ENCODE data around the gene ASCC1.
"Not testable (repeated sequence)": the region's sequence is repeated elsewhere in the genome, so short reads cannot be mapped to it uniquely, and the experiment has no call there.

Gene ASCC1

DNA sequence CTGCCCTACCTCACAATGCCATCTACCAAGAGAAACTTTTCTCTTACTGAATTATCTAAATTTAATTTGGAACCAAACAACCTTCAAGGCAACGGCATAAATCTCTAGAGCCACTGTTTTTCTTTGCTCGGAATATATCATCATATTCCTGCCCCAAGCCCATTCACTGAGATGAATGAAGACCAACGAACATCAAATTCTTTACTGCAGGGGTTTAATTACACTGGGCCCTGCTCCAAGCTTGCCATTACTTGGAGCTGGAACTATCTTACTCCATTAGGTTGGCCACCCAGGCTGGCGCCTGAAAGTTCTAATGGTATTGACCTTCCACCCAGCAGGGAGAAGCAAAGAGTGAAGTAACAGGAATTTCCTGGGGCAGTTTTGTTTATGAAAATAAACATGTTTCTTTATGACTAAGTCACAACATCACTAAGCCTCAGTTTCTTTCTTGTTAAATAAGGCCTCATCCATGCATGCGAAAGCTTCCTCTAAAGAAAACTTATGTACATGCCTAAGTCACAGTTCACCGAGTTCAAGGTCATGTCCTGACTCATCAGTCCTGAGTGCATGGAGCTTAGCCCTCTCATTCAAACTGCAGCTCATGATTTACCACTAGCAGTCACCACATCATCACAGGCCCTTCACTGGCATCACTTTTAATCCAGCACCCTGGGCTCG, 42.3 kb downstream of the ASCC1 start:
- DNase-seq (ENCODE audit: extremely low read depth in 1 of 2, low read depth in 1 of 2) = no peak

DNA sequence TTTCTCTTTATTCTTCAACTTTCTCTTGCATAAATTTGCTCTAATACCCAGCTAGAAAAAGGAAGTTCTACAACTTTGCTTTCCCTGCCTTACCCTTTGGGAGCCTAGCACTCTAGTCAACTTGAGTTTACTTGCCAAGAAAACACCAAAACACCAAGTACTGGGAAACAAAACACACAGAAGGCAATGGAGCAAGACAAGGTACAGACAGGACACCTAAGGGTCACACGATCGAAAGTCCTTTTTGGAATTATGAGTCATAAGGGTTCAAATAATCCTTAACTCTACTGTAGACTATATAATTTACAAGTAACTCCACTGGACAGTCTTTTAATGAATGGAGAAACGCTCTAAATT, 42.8 kb downstream of the ASCC1 start:
- DNase-seq (ENCODE audit: extremely low read depth in 1 of 2, low read depth in 1 of 2) = no peak

DNA sequence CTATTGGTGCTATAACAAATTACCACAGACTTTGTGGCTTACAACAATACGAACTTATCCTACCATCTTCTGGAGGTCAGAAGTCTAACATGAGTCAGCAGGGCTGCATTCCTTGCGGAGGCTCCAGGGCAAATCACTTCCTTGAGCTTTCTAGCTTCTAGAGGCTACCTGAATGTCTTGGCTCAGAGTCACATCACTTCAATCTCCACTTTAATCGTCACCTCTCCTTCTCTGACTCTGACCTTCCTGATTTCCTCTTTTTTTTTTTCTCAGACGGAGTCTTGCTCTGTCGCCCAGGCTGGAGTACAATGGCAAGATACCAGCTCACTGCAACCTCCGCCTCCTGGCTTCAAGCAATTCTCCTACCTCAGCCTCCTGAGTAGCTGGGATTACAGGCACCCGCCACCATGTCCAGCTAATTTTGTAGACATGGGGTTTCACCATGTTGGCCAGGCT, 44.9 kb downstream of the ASCC1 start:
- DNase-seq (ENCODE audit: extremely low read depth in 1 of 2, low read depth in 1 of 2) = no peak

DNA sequence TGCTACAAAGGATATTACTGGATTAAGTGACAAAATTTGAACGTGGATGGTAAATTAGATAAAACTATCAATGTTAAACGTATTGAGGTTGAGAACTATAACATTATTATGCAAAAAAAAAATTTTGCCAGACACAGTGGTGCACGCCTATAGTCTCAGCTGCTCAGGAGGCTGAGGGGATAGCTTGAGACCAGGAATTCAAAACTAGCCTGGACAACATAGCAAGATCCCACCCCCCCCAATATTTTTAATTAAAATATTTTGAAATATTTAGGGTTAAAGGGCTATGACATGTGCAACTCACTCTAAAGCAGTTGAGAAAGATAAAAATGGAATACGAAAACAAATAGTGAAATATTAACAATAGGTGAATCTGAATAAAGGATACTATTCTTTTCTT, 45.3 kb downstream of the ASCC1 start:
- no peak for DNase-seq (ENCODE audit: extremely low read depth in 1 of 2, low read depth in 1 of 2)

DNA sequence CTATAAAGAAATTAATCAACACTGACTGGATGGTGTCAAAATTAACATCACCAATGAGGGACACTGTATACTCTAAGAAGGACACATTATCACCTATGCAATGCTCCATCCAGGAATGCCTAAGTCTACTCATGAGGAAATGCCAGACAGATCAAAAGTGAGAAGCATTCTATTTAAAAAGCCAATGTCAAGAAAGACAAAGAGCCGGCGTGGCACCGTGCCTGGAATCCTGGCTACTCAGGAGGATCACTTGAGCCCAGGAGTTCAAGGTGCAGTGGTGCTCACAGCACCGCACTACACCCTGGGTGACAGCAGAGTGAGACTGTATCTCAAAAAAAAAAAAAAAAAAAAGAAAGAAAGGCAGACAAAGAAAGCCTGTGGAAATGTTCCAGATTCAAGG, 45.8 kb downstream of the ASCC1 start:
- no peak for DNase-seq (ENCODE audit: extremely low read depth in 1 of 2, low read depth in 1 of 2)

DNA sequence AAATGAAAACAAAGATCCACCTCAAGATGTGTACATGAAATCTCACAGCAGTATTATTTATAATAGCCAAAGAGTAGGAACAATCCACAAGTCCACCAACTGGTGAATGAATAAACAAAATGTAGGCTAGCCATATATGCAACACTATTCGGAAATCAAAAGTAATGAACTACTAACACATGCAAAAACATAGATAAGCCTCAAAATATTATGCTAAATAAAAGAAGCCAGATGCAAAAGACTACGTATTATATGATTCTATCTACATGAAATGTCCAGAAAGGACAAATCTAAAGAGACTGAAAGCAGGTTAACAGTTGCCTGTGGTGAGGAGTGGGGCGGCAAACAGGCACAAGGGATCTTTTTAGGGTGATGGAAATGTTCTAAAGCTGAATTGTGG, 49.0 kb downstream of the ASCC1 start:
- no peak for DNase-seq (ENCODE audit: extremely low read depth in 1 of 2, low read depth in 1 of 2)

DNA sequence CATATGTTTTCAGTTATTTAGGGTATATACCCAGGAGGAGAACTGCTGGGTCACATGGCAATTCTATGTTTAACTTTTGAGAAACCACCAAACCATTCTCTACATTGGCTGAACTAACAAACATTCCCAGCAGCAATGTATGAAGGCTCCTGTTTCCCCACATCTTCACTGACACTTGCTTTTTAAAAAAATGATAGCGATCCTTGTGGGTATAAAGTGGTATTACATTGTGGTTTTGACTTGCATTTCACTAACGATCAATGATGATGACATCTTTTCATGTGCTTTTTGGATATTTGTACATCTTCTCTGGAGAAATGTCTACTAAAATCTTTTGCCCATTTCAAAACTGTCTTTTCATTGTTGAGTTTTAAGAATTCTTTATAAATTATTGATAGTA, 51.5 kb downstream of the ASCC1 start:
- no peak for DNase-seq (ENCODE audit: extremely low read depth in 1 of 2, low read depth in 1 of 2)

DNA sequence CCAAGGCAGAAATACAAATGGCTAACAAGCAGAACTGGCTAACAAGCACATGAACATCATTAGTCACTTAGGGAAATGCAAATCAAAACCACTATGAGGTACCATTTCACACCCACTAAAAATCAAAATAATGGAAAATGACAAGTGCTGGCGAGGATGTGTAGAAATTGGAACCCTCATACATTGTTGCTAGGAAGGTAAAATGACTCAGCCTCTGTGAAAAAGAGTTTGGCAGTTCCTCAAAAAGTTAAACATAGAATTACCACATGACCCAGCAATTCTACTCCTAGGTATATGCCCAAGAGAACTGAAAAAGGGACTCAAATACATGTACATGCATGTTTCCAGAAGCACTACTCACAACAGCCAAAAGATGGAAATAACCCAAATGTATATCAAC, 53.1 kb downstream of the ASCC1 start:
- no peak for DNase-seq (ENCODE audit: extremely low read depth in 1 of 2, low read depth in 1 of 2)

DNA sequence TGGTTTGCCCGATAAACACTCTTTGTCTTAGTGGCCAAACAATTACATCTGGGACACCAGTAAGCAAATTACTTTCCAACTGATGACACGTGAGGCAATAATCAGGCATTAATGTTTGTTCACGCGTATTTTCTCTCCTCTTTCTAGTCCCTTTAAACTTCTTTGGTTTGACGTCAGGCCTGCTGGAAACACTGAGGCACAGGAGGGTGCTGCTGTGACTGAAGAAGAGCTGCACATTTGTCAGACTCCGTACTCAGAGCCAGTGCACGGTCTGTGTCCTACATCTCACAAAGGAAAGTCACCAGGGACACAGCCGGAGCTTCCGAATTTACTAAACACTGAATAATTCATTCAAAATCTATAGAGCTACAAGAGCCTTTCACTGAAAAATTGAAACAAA, 57.9 kb downstream of the ASCC1 start:
- no peak for DNase-seq (ENCODE audit: extremely low read depth in 1 of 2, low read depth in 1 of 2)

DNA sequence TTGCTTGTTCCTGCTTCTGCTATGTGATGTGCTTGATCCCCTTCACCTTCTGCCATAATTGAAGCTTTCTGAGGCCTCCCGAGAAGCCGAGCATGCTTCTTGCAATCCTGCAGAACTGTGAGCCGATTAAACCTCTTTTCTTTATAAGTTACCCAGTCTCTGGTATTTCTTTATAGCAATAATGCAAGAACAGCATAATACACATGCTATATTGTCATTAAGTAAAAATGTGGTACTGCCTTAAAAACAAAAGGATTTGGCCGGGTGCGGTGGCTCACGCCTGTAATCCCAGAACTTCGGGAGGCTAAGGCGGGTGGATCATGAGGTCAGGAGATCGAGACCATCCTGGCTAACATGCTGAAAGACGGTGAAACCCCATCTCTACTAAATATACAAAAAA, 59.9 kb downstream of the ASCC1 start:
- DNase-seq (ENCODE audit: extremely low read depth in 1 of 2, low read depth in 1 of 2) = no peak

DNA sequence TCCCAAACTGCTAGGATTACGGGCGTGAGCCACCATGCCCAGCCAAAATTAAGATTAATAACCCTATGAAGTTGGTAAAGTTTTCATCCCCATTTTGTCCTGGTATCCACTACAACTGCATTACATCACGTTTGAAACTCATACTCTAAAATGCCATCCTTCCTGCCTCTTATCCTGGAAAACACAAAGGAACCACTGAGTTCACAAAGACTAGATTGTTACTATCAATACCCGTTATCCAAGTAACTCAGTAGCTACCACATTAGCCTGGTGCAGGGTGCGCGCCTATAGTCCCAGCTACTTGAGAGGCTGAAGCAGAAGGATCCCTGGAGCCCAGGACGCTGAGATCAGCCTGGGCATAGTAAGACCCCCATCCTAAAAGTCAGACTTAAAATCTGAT, 63.8 kb downstream of the ASCC1 start:
- no peak for DNase-seq (ENCODE audit: extremely low read depth in 1 of 2, low read depth in 1 of 2)

DNA sequence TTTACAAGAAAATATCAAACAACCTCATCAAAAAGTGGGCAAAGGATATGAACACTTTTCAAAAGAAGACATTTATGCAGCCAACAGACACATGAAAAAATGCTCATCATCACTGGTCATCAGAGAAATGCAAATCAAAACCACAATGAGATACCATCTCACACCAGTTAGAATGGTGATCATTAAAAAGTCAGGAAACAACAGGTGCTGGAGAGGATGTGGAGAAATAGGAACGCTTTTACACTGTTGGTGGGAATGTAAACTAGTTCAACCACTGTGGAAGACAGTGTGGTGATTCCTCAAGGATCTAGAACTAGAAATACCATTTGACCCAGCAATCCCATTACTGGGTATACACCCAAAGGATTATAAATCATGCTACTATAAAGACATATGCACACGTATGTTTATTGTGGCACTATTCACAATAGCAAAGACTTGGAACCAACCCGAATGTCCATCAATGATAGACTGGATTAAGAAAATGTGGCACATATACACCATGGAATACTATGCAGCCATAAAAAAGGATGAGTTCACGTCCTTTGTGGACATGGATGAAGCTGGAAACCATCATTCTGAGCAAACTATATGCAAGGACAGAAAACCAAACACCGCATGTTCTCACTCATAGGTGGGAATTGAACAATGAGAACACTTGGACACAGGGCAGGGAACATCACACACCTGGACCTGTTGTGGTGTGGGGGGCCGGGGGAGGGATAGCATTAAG, 65.2 kb downstream of the ASCC1 start:
- DNase-seq (ENCODE audit: extremely low read depth in 1 of 2, low read depth in 1 of 2) = not testable (repeated sequence)

DNA sequence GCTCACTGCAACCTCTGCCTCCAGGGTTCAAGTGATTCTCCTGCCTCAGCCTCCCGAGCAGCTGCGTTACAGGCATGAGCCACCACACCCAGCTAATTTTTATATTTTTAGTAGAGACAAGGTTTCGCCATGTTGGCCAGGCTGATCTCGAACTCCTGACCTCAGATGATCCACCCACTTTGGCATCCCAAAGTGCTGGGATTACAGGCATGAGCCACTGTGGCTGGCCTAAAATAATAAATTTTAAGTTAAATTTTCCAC, 68.8 kb downstream of the ASCC1 start:
- not testable (repeated sequence) for DNase-seq (ENCODE audit: extremely low read depth in 1 of 2, low read depth in 1 of 2)

DNA sequence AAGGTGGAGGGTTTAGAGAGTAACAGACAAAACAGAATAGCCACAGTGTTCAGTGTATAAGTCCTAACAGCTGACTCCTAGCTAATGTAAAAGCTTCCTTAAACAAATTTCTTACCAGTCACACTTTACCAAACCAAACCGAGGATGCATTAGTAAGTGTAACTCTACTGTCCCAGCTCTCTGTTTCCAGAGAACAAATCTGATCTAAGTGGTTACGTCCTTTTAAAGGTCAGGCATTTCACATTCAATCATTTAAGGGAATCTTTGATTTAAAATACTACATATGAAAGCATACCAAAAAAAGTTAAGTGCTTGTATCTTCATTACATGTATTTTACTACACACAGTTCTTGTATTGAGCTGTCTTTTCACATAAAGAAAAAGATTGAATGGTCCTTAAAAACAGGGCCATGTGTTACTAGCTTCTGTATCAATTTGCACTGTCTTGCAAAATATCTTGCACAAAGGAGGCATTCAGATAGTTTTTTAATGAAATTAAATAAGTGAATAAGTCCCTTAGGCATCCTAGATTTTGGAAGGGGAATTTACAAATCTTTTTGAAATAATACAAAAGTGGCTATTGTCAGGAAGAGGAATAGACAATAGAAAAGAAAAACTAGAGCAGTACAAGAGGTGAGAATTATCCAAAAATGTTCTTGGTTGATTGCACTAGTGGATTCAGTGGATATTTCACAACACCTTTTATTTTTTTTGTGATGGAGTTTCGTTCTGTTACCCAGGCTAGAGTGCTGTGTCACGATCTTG, 69.3 kb downstream of the ASCC1 start:
- no peak for DNase-seq (ENCODE audit: extremely low read depth in 1 of 2, low read depth in 1 of 2)

DNA sequence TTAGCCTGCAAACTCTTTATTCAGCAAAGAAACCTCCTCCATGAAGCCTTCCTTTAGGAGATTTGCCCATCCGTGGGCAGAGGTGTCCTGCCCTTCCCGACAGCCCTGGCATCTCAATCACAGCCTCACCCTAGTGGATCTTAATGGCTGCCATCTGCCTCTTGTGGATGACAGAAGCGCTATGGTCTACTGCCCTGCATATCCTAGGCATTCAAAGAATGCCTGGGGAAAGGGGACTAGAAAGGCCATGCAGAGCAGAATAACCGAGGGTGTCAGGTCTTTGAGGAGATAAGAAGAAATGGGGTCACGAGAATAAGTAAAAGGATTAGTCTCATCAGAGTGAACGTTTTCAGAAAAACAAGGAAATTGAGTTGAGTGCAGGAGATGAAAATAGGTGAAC, 70.0 kb downstream of the ASCC1 start:
- DNase-seq (ENCODE audit: extremely low read depth in 1 of 2, low read depth in 1 of 2) = no peak

DNA sequence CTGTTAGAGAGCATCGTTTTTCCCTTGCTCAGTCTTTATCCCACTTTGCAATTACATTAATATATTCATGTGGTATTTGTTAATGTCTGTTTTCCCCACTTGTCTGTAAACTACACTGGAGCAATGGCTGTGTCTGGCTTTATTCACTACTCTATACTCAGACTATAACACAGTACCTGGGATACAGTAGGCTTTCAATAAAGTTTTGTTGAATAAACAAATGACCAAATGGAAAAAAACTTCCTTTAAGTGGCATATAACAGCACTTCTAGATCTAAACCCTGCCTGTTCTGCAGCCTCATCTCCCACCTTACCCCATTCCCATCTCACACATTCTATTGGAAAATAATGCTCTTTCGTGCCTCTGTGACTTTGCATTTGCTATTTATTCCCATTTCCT, 70.4 kb downstream of the ASCC1 start:
- no peak for DNase-seq (ENCODE audit: extremely low read depth in 1 of 2, low read depth in 1 of 2)

DNA sequence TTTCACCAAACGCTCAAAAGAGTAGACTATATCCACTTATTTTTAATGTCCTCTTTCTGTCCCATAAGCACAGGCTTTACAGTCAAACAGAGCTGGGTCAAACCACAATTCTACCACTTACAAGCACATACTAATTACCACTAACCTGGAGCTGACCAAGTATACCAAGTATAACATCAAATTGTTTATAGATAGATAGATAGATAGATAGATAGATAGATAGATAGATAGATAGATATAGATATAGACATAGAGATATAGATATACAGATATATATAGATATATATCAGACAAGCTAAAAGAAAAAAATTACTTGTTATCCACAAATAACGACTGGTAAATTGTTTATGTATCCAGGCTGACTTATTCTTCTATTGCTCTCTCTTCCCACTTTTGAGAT, 75.2 kb downstream of the ASCC1 start:
- no peak for DNase-seq (ENCODE audit: extremely low read depth in 1 of 2, low read depth in 1 of 2)

DNA sequence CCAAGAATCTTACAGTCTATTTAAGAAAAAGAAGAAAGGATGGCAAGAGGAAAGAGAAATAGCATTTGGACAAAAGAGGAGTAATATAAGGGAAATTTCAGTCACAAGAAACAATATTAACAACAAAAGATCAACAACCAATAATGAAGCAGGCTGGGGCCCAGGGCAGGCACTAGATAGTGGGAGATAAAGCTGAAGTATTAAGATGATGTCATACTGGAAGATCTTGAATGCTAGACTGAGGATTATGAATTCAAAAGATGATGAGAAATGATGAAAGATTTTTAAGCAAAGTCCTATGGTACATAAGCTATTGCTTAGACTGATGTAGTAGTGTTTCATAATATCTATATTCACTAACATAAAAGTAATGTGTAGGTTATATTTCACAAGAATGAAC, 75.9 kb downstream of the ASCC1 start:
- no peak for DNase-seq (ENCODE audit: extremely low read depth in 1 of 2, low read depth in 1 of 2)

DNA sequence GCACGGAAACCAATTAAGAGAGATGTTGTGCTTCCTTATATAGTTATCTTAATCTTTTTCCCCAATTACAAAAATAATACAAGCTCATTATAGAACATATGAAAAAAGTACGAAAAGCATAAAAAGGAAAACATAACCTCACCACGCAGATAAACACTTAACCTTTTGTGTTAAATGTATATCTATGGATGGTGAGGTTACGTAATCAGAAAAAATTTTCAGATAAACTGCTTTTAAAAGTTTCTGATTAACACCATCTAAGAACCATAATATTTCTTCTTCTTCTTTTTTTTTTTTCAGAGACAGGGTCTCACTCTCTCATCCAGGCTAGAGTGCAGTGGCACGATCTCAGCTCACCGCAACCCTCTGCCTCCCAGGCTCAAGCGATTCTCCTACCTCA, 78.5 kb downstream of the ASCC1 start:
- no peak for DNase-seq (ENCODE audit: extremely low read depth in 1 of 2, low read depth in 1 of 2)

DNA sequence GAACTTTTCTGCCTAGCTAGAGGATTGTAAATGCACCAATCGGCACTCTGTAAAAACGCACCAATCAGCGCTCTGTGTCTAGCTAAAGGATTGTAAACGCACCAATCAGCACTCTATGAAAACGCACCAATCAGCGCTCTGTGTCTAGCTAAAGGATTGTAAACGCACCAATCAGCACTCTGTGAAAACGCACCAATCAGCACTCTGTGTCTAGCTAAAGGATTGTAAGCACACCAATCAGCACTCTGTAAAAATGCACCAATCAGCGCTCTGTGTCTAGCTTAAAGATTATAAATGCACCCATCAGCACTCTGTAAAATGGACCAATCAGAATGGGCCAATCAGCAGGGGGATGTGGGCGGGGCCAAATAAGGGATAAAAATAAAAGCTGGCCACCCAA, 79.9 kb downstream of the ASCC1 start:
- not testable (repeated sequence) for DNase-seq (ENCODE audit: extremely low read depth in 1 of 2, low read depth in 1 of 2)

DNA sequence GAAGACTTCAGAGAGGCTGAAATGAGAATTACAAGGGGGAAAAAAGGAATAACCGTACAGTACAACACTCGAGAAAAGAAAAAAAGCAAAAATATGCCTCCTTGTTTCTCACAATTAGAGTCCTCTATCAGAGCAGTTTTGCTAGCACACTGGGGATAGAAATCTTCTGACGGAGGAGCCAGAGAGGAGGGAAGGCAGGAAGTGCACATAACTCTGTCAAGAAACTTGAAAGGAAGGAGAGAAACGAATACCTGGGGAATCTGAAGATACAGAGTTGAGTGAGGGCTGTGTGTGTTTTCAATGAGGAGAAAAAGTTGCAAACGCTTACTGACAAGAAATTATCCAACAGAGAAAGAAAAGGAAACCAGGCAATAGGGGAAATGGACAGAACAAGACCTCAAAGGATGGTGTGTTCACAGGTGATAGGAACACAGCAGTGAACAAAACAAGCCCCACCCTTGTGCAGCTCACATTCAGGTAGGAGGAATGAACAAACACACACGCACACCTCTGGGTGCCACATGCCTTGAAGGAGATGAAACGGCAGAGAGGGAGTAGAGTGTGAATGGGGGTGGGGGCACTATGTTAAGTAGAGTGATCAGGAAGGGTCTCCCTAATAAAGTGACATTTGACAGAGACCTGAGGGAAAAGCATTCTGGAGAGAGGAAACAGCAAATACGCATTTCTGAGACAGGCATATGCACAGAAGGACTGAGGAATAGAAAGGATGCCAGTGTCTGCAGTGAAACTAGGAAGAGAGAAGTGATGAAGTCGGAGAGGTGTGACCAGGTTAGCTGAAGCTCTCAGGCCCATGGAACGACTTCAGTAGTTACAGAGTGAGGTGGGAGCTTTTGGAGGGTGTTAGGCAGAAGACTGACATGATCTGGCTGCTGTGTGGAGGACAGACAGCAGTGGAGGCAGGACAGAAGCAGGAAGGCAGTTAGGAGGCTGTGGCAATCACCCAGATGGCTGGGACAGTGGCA, 81.0 kb downstream of the ASCC1 start:
- no peak for DNase-seq (ENCODE audit: extremely low read depth in 1 of 2, low read depth in 1 of 2)
